Naive B cell (primary cell): ENCODE data around the gene ANAPC5. TPM values are rescaled to one million over a fixed set of nuclear protein-coding genes. Genes with fewer than 3 reads are reported as not detected.
A peak's percentile ranks its signal among the peaks of the same experiment; 100 is the strongest.
"Not testable (repeated sequence)": the region's sequence is repeated elsewhere in the genome, so short reads cannot be mapped to it uniquely, and the experiment has no call there.

ENCODE experiments used
- ATAC-seq, 2 donors: fragments of 150-1000 bp; cut with Tn5 transposase; 2 replicates each; pipeline ENCODE4 v1.10.0; 2021; ENCODE audit warnings: low read depth in 2 of 2, mild to moderate bottlenecking in 2 of 2, moderate library complexity in 2 of 2
- DNase-seq: peaks from one replicate; pipeline ENCODE4 v3.0.0; 2022
- H3K27ac Mint-ChIP-seq, 6 donors: one replicate each; pipeline ENCODE4 v1.8.0; 2020 to 2022; ENCODE audit warnings: mild to moderate bottlenecking in 6 of 6, mixed read lengths in 6 of 6, moderate library complexity in 5 of 6, inconsistent platforms in 2 of 6
- H3K27me3 Mint-ChIP-seq, 3 donors: one replicate each; pipeline ENCODE4 v1.8.0; 2021 to 2022; ENCODE audit warnings: mixed read lengths in 3 of 3, mild to moderate bottlenecking in 1 of 3
- H3K36me3 Mint-ChIP-seq, 2 donors: one replicate each; pipeline ENCODE4 v1.8.0; 2020 to 2022; ENCODE audit warnings: mixed read lengths in 2 of 2, inconsistent platforms in 1 of 2, mild to moderate bottlenecking in 1 of 2
- H3K4me1 Mint-ChIP-seq, 3 donors: one replicate each; pipeline ENCODE4 v1.8.0; 2020 to 2022; ENCODE audit warnings: mixed read lengths in 3 of 3, inconsistent platforms in 1 of 3, mild to moderate bottlenecking in 1 of 3, moderate library complexity in 1 of 3
- H3K4me3 Mint-ChIP-seq, 8 donors: one replicate each; pipeline ENCODE4 v1.8.0; 2020 to 2022; ENCODE audit warnings: mild to moderate bottlenecking in 8 of 8, mixed read lengths in 8 of 8, moderate library complexity in 8 of 8, inconsistent platforms in 2 of 8
- H3K9me3 Mint-ChIP-seq, 7 donors: one replicate each; pipeline ENCODE4 v1.8.0; 2020 to 2022; ENCODE audit warnings: mixed read lengths in 7 of 7, mild to moderate bottlenecking in 5 of 7, inconsistent platforms in 2 of 7, moderate library complexity in 1 of 7
- polyA plus RNA-seq, 6 donors: library from polyadenylated mRNA; unstranded; fragments of 300-500 nt; fragmentation: Illumina TruSeq; gene quantifications; one replicate each; pipeline ENCODE4 v1.2.3, GENCODE V29; 2021; ENCODE audit warnings: low read depth in 6 of 6

ANAPC5 gene
- polyA plus RNA-seq, 6 donors from 2014 or later, result 79.7 to 172 (median 119) TPM

GRCh38 chr12:121283388-121283787 lies 68.8 kb downstream of the ANAPC5 start:
- ATAC-seq (no peak), DNase-seq (no peak)
- no peaks in the 10 kb centered on the region for H3K36me3 Mint-ChIP-seq
- no peak overlapping the region for H3K27ac Mint-ChIP-seq
- no peaks in the 10 kb centered on the region for H3K27me3 Mint-ChIP-seq
- no peaks in the 10 kb centered on the region for H3K9me3 Mint-ChIP-seq
- H3K4me1 Mint-ChIP-seq, result peaks cover 5 to 8% (median 5%) of the 10 kb centered on the region in 3 donors
- no peak overlapping the region for H3K4me3 Mint-ChIP-seq

- H3K9me3 Mint-ChIP-seq, H3K4me1 Mint-ChIP-seq, H3K36me3 Mint-ChIP-seq, H3K27ac Mint-ChIP-seq, H3K4me3 Mint-ChIP-seq, DNase-seq, ATAC-seq, H3K27me3 Mint-ChIP-seq: not testable (repeated sequence)
Measured at GRCh38 chr12:121282910-121283309, 69.3 kb downstream of the ANAPC5 start.

GRCh38 chr12:121282072-121282742 lies 70.0 kb downstream of the ANAPC5 start:
- ATAC-seq, result no peak
- H3K9me3 Mint-ChIP-seq, result no peaks in the 10 kb centered on the region
- peaks cover 0 to 6% (median 0%) of the 10 kb centered on the region in 3 donors for H3K4me1 Mint-ChIP-seq
- no peak for DNase-seq
- peak overlapping the region in 2 of 6 donors; percentile 52 to 53 for H3K27ac Mint-ChIP-seq
- peaks cover 0 to 3% of the 10 kb centered on the region in 2 donors for H3K36me3 Mint-ChIP-seq
- H3K27me3 Mint-ChIP-seq, result no peaks in the 10 kb centered on the region
- H3K4me3 Mint-ChIP-seq, result no peak overlapping the region

- not testable (repeated sequence) for H3K27ac Mint-ChIP-seq, ATAC-seq, H3K27me3 Mint-ChIP-seq, H3K36me3 Mint-ChIP-seq, H3K4me3 Mint-ChIP-seq, H3K9me3 Mint-ChIP-seq, H3K4me1 Mint-ChIP-seq, DNase-seq
Measured at GRCh38 chr12:121281116-121281515, 71.1 kb downstream of the ANAPC5 start.

GRCh38 chr12:121280531-121280930 lies 71.7 kb downstream of the ANAPC5 start:
- H3K4me3 Mint-ChIP-seq, H3K4me1 Mint-ChIP-seq, ATAC-seq, H3K27ac Mint-ChIP-seq, H3K36me3 Mint-ChIP-seq, H3K9me3 Mint-ChIP-seq, DNase-seq, H3K27me3 Mint-ChIP-seq: not testable (repeated sequence)

GRCh38 chr12:121279507-121279915 lies 72.7 kb downstream of the ANAPC5 start:
- ATAC-seq (no peak), DNase-seq (no peak)
- Mint-ChIP-seq H3K36me3 (peaks cover 0 to 5% of the 10 kb centered on the region in 2 donors), H3K4me1 (peaks cover 0 to 7% (median 2%) of the 10 kb centered on the region in 3 donors), H3K27me3 (no peaks in the 10 kb centered on the region), H3K27ac (no peak overlapping the region), H3K4me3 (no peak overlapping the region), H3K9me3 (no peaks in the 10 kb centered on the region)

GRCh38 chr12:121279071-121279375 lies 73.2 kb downstream of the ANAPC5 start:
- ATAC-seq (no peak), DNase-seq (no peak)
- Mint-ChIP-seq H3K4me1 (peaks cover 0 to 7% (median 2%) of the 10 kb centered on the region in 3 donors), H3K27ac (no peak overlapping the region), H3K4me3 (no peak overlapping the region), H3K9me3 (no peaks in the 10 kb centered on the region), H3K36me3 (peaks cover 0 to 5% of the 10 kb centered on the region in 2 donors), H3K27me3 (no peaks in the 10 kb centered on the region)

- DNase-seq (no peak), ATAC-seq (no peak)
- H3K9me3 Mint-ChIP-seq, result no peaks in the 10 kb centered on the region
- H3K27me3 Mint-ChIP-seq, result no peaks in the 10 kb centered on the region
- peaks cover 0 to 7% (median 2%) of the 10 kb centered on the region in 3 donors for H3K4me1 Mint-ChIP-seq
- H3K27ac Mint-ChIP-seq, result no peak overlapping the region
- peaks cover 0 to 5% of the 10 kb centered on the region in 2 donors for H3K36me3 Mint-ChIP-seq
- H3K4me3 Mint-ChIP-seq, result no peak overlapping the region
Measured at GRCh38 chr12:121278169-121279070, 73.8 kb downstream of the ANAPC5 start.

GRCh38 chr12:121277374-121277759 lies 74.8 kb downstream of the ANAPC5 start:
- H3K27me3 Mint-ChIP-seq, result no peaks in the 10 kb centered on the region
- H3K4me3 Mint-ChIP-seq, result no peak overlapping the region
- ATAC-seq (no peak), DNase-seq (no peak)
- no peaks in the 10 kb centered on the region for H3K9me3 Mint-ChIP-seq
- H3K4me1 Mint-ChIP-seq, result peaks cover 0 to 11% (median 2%) of the 10 kb centered on the region in 3 donors
- peak overlapping the region in 2 of 6 donors; percentile 54 to 57 for H3K27ac Mint-ChIP-seq
- peaks cover 0 to 5% of the 10 kb centered on the region in 2 donors for H3K36me3 Mint-ChIP-seq

GRCh38 chr12:121274036-121274763 lies 78.0 kb downstream of the ANAPC5 start:
- no peak for DNase-seq

GRCh38 chr12:121273364-121273896 lies 78.8 kb downstream of the ANAPC5 start:
- ATAC-seq, result no peak
- no peaks in the 10 kb centered on the region for H3K9me3 Mint-ChIP-seq
- H3K36me3 Mint-ChIP-seq, result peaks cover 5 to 10% of the 10 kb centered on the region in 2 donors
- H3K27ac Mint-ChIP-seq, result peak overlapping the region in 2 of 6 donors; percentile 36 to 37
- H3K27me3 Mint-ChIP-seq, result no peaks in the 10 kb centered on the region
- DNase-seq, result no peak
- H3K4me3 Mint-ChIP-seq, result no peak overlapping the region
- peaks cover 0 to 8% (median 2%) of the 10 kb centered on the region in 3 donors for H3K4me1 Mint-ChIP-seq

More at GRCh38 chr12:121274036-121274763, 78.0 kb downstream of the ANAPC5 start:
- Mint-ChIP-seq H3K27me3 (no peaks in the 10 kb centered on the region), H3K4me3 (no peak overlapping the region), H3K9me3 (no peaks in the 10 kb centered on the region), H3K4me1 (peaks cover 0 to 8% (median 2%) of the 10 kb centered on the region in 3 donors), H3K27ac (peak overlapping the region in 1 of 6 donors; percentile 36), H3K36me3 (peaks cover 5 to 10% of the 10 kb centered on the region in 2 donors)
- no peak for ATAC-seq

GRCh38 chr12:121267822-121268221 lies 84.4 kb downstream of the ANAPC5 start:
- peaks cover 5 to 10% of the 10 kb centered on the region in 2 donors for H3K36me3 Mint-ChIP-seq
- H3K27me3 Mint-ChIP-seq, result no peaks in the 10 kb centered on the region
- peaks cover 0 to 1% (median 0%) of the 10 kb centered on the region in 3 donors for H3K4me1 Mint-ChIP-seq
- no peak for ATAC-seq
- DNase-seq, result no peak
- no peak overlapping the region for H3K4me3 Mint-ChIP-seq
- H3K27ac Mint-ChIP-seq, result no peak overlapping the region
- no peaks in the 10 kb centered on the region for H3K9me3 Mint-ChIP-seq

GRCh38 chr12:121264951-121265515 lies 87.2 kb downstream of the ANAPC5 start:
- Mint-ChIP-seq H3K9me3 (no peaks in the 10 kb centered on the region), H3K27ac (peak overlapping the region in 3 of 6 donors; percentile 11 to 86 (median 43)), H3K27me3 (no peaks in the 10 kb centered on the region), H3K4me1 (no peaks in the 10 kb centered on the region), H3K4me3 (no peak overlapping the region), H3K36me3 (peaks cover 15 to 16% of the 10 kb centered on the region in 2 donors)
- ATAC-seq (no peak), DNase-seq (no peak)
